ENCODE data around the gene ALG1.
"Not testable (repeated sequence)": the region's sequence is repeated elsewhere in the genome, so short reads cannot be mapped to it uniquely, and the experiment has no call there.

The ALG1 gene

GRCh38 chr16:5071681-5072333, at the start of gene ALG1:
Gene ALG1 (plus strand): TSS chr16:5071843. CDS start chr16:5071850, 7 bp downstream.
- DNase-seq = peak; percentile 79

- no peak for DNase-seq
Observed at GRCh38 chr16:5022521-5022920, 49.1 kb upstream of the ALG1 start.

GRCh38 chr16:5024632-5025031, 47.0 kb upstream of the ALG1 start:
- DNase-seq = no peak

GRCh38 chr16:5025171-5025632, 46.4 kb upstream of the ALG1 start:
- no peak for DNase-seq

- DNase-seq = no peak
Observed at GRCh38 chr16:5026664-5027063, 45.0 kb upstream of the ALG1 start.

GRCh38 chr16:5027086-5027485, 44.6 kb upstream of the ALG1 start:
- no peak for DNase-seq

GRCh38 chr16:5027575-5028235, 43.9 kb upstream of the ALG1 start:
- DNase-seq = no peak

GRCh38 chr16:5028950-5029475, 42.6 kb upstream of the ALG1 start:
- no peak for DNase-seq

- DNase-seq = no peak
Observed at GRCh38 chr16:5030251-5030870, 41.3 kb upstream of the ALG1 start.

- no peak for DNase-seq
Observed at GRCh38 chr16:5031601-5032000, 40.0 kb upstream of the ALG1 start.

GRCh38 chr16:5032748-5033167, 38.9 kb upstream of the ALG1 start:
- no peak for DNase-seq

- DNase-seq = peak; percentile 70
Observed at GRCh38 chr16:5033256-5034166, 38.1 kb upstream of the ALG1 start, which contains the start of gene NAGPA. Gene NAGPA (minus strand): TSS chr16:5033935. CDS start chr16:5033914, 21 bp downstream.

GRCh38 chr16:5034167-5034523, 37.5 kb upstream of the ALG1 start:
- no peak for DNase-seq

- DNase-seq = no peak
Observed at GRCh38 chr16:5035909-5036227, 35.8 kb upstream of the ALG1 start.

GRCh38 chr16:5036228-5037156, 35.2 kb upstream of the ALG1 start:
- no peak for DNase-seq

- DNase-seq = no peak
Observed at GRCh38 chr16:5040451-5040850, 31.2 kb upstream of the ALG1 start.

- no peak for DNase-seq
Observed at GRCh38 chr16:5041600-5042133, 30.0 kb upstream of the ALG1 start.

GRCh38 chr16:5042574-5043171, 29.0 kb upstream of the ALG1 start:
- DNase-seq = no peak

GRCh38 chr16:5044011-5044540, 27.6 kb upstream of the ALG1 start:
- DNase-seq = no peak

GRCh38 chr16:5044581-5044980, 27.1 kb upstream of the ALG1 start:
- DNase-seq = not testable (repeated sequence)
